NCI-H2196 (cell line): ENCODE results near the gene DGLUCY.
"Not testable (repeated sequence)": the region's sequence is repeated elsewhere in the genome, so short reads cannot be mapped to it uniquely, and the experiment has no call there.

Experiments used
- DNase-seq: peaks from one replicate; lab custom pipeline; 2025; ENCODE audit not compliant: unreplicated experiment; lab: John Stamatoyannopoulos, UW

The DGLUCY gene

GRCh38 chr14:91164676-91165075 is 50.8 kb downstream of the DGLUCY start:
- DNase-seq, result peak; percentile 58

- no peak for DNase-seq
These were observed 53.5 kb downstream of the DGLUCY start for GRCh38 chr14:91167380-91167770.

GRCh38 chr14:91169951-91170350 is 56.1 kb downstream of the DGLUCY start:
- DNase-seq, result no peak

GRCh38 chr14:91170504-91171121 is 56.7 kb downstream of the DGLUCY start:
- DNase-seq, result no peak

- no peak for DNase-seq
These were observed 57.4 kb downstream of the DGLUCY start for GRCh38 chr14:91171291-91171690.

GRCh38 chr14:91173221-91173670 is 59.4 kb downstream of the DGLUCY start:
- DNase-seq, result peak; percentile 39

- DNase-seq, result no peak
These were observed 60.0 kb downstream of the DGLUCY start for GRCh38 chr14:91173904-91174303.

GRCh38 chr14:91175291-91176201 is 61.7 kb downstream of the DGLUCY start:
- DNase-seq, result no peak

GRCh38 chr14:91177073-91178034 is 63.5 kb downstream of the DGLUCY start:
- DNase-seq, result peak; percentile 34

GRCh38 chr14:91180611-91181010 is 66.7 kb downstream of the DGLUCY start:
- no peak for DNase-seq

GRCh38 chr14:91182753-91183152 is 68.9 kb downstream of the DGLUCY start:
- DNase-seq, result not testable (repeated sequence)

GRCh38 chr14:91184559-91184958 is 70.7 kb downstream of the DGLUCY start:
- DNase-seq, result no peak

- DNase-seq, result no peak
These were observed 71.8 kb downstream of the DGLUCY start for GRCh38 chr14:91185721-91186120.

GRCh38 chr14:91186515-91187066 is 72.7 kb downstream of the DGLUCY start:
- DNase-seq, result no peak

- DNase-seq, result no peak
These were observed 73.4 kb downstream of the DGLUCY start for GRCh38 chr14:91187271-91187670.

- no peak for DNase-seq
These were observed 77.0 kb downstream of the DGLUCY start for GRCh38 chr14:91190853-91191252.

- DNase-seq, result no peak
These were observed 79.2 kb downstream of the DGLUCY start for GRCh38 chr14:91193069-91193468.

GRCh38 chr14:91195881-91196280 is 82.0 kb downstream of the DGLUCY start:
- no peak for DNase-seq

GRCh38 chr14:91197631-91198030 is 83.8 kb downstream of the DGLUCY start:
- no peak for DNase-seq

- DNase-seq, result not testable (repeated sequence)
These were observed 86.9 kb downstream of the DGLUCY start for GRCh38 chr14:91200802-91201201.
